Endothelial cell of umbilical vein (primary cell): ENCODE measurements around the gene SREK1IP1. TPM values are rescaled to one million over a fixed set of nuclear protein-coding genes. Genes with fewer than 3 reads are reported as not detected.

Experiments
- BruUV-seq: library from RNA; stranded (reverse); fragments of 400-500 nt; replicated peaks from 2 replicates; lab custom pipeline; 2021; lab: Mats Ljungman, UMichigan
- CTCF ChIA-PET: fragments of 300-600, 350-600 bp; sonication (Branson Sonifier 250); formaldehyde crosslinking; loops from one replicate; lab custom pipeline; 2021; ENCODE audit warnings: antibody characterized with exemption, inconsistent platforms; lab: Charles Lee
- POLR2A ChIA-PET: fragments of 300-600, 350-600 bp; sonication (Branson Sonifier 250); formaldehyde crosslinking; loops from one replicate; lab custom pipeline; 2021; ENCODE audit warnings: antibody characterized with exemption, inconsistent platforms; lab: Charles Lee
- DNase-seq: peaks from one replicate; pipeline ENCODE4 v3.0.0-alpha.2; 2011; ENCODE audit warnings: low read depth, low spot score
- FAIRE-seq: peaks from 2 replicates; lab custom pipeline; 2011; peaks lifted over from hg19 to GRCh38; lab: Jason Lieb, UNC
- H2AFZ ChIP-seq: 2 replicates; pipeline ENCODE4 v1.6.0; 2012; ENCODE audit warnings: low read depth, low read length, control low read depth, inconsistent platforms
- H3K27ac ChIP-seq: 2 replicates; pipeline ENCODE4 v1.5.1; 2011; ENCODE audit warnings: low read depth, mild to moderate bottlenecking, control low read depth, low read length, moderate library complexity; ENCODE audit not compliant: insufficient read depth
- H3K27me3 ChIP-seq, 2 experiments: 2 replicates each; pipeline versions ENCODE4 v1.6.0 to v1.6.1; 2011; ENCODE audit warnings: low read length in 2 of 2, mixed read lengths in 1 of 2; ENCODE audit not compliant: control insufficient read depth in 2 of 2, insufficient read depth in 2 of 2
- H3K36me3 ChIP-seq, 2 experiments: 2 replicates in 1 of 2; 3 replicates in 1 of 2; pipeline ENCODE4 v1.5.1; 2011; ENCODE audit warnings: low read length in 2 of 2, mild to moderate bottlenecking in 1 of 2, moderate library complexity in 1 of 2; ENCODE audit not compliant: control insufficient read depth in 2 of 2, insufficient read depth in 2 of 2; ENCODE audit errors: extremely low read depth in 1 of 2
- H3K4me1 ChIP-seq: 3 replicates; pipeline ENCODE4 v1.5.1; 2011; ENCODE audit warnings: mild to moderate bottlenecking, low read length; ENCODE audit not compliant: control insufficient read depth, insufficient read depth; ENCODE audit errors: extremely low read depth
- H3K4me2 ChIP-seq: 2 replicates; pipeline ENCODE4 v1.6.1; 2011; ENCODE audit warnings: low read length, control low read depth, mixed read lengths; ENCODE audit not compliant: insufficient read depth
- H3K4me3 ChIP-seq, 3 experiments: fragments of 200-600 bp in 1 of 3; sonication (generic), shearing (Covaris generic) in 1 of 3; replicated peaks in 1 of 3; 2 replicates each; pipeline ENCODE4 v1.5.1; 2011 to 2016; ENCODE audit warnings: control low read depth in 3 of 3, low read length in 3 of 3, mild to moderate bottlenecking in 2 of 3, inconsistent platforms in 1 of 3, low read depth in 1 of 3, moderate library complexity in 1 of 3; ENCODE audit not compliant: insufficient read depth in 1 of 3
- H3K79me2 ChIP-seq: 2 replicates; pipeline ENCODE4 v1.6.0; 2012; ENCODE audit warnings: low read length, inconsistent platforms; ENCODE audit not compliant: control insufficient read depth, insufficient read depth
- H3K9ac ChIP-seq: replicated peaks from 2 replicates; pipeline ENCODE3; 2011; ENCODE audit warnings: low read length, control low read depth; ENCODE audit not compliant: insufficient read depth; ENCODE audit errors: extremely low read depth
- H3K9me1 ChIP-seq: replicated peaks from 3 replicates; pipeline ENCODE4 v1.6.0; 2011; ENCODE audit warnings: mild to moderate bottlenecking, low read length; ENCODE audit not compliant: control insufficient read depth, insufficient read depth; ENCODE audit errors: extremely low read depth
- H3K9me3 ChIP-seq: replicated peaks from 2 replicates; pipeline ENCODE4 v1.5.1; 2012; ENCODE audit warnings: low read length, inconsistent platforms; ENCODE audit not compliant: control insufficient read depth, insufficient read depth
- H4K20me1 ChIP-seq: replicated peaks from 2 replicates; pipeline ENCODE3; 2011; ENCODE audit warnings: mild to moderate bottlenecking, low read length; ENCODE audit not compliant: control insufficient read depth, insufficient read depth; ENCODE audit errors: extremely low read depth
- EZH2 ChIP-seq: IDR thresholded peaks from 2 replicates; pipeline ENCODE4 v1.6.1; 2012; ENCODE audit warnings: borderline replicate concordance, low read depth, mild to moderate bottlenecking, moderate library complexity, low read length, inconsistent platforms; ENCODE audit not compliant: severe bottlenecking
- FOS ChIP-seq: IDR thresholded peaks from 2 replicates; pipeline ENCODE4 v1.6.1; 2011; ENCODE audit warnings: mild to moderate bottlenecking, low read length, moderate library complexity, borderline replicate concordance; ENCODE audit not compliant: insufficient read depth
- GATA2 ChIP-seq: IDR thresholded peaks from 2 replicates; pipeline ENCODE4 v1.7.0; 2011; ENCODE audit warnings: low read depth, mild to moderate bottlenecking, moderate library complexity, mixed read lengths, low read length; ENCODE audit not compliant: insufficient read length, insufficient read depth
- JUN ChIP-seq: IDR thresholded peaks from 2 replicates; pipeline ENCODE4 v1.6.1; 2011; ENCODE audit warnings: borderline replicate concordance, low read depth; ENCODE audit not compliant: insufficient read length, insufficient read depth
- MAX ChIP-seq: IDR thresholded peaks from 2 replicates; pipeline ENCODE4 v1.6.1; 2011; ENCODE audit not compliant: insufficient read depth, insufficient read length
- MYC ChIP-seq: IDR thresholded peaks from one replicate; pipeline ENCODE4 v1.6.1; 2011; ENCODE audit warnings: mild to moderate bottlenecking, low read depth, low read length
- POLR2A ChIP-seq: IDR thresholded peaks from 2 replicates; pipeline ENCODE4 v1.6.1; 2012; ENCODE audit warnings: low read depth, mild to moderate bottlenecking, control low read depth, low read length
- POLR2AphosphoS5 ChIP-seq: IDR thresholded peaks from 2 replicates; pipeline ENCODE4 v1.6.1; 2012; ENCODE audit warnings: low read depth, mild to moderate bottlenecking, control low read depth, low read length, moderate library complexity; ENCODE audit not compliant: insufficient read depth
- dilution Hi-C: fragments of 300-500 bp; cut with MboI; formaldehyde crosslinking; loops from one replicate; pipeline ENCODE4 v1.15.0; 2019; ENCODE audit warnings: low sequenced_read_pairs; ENCODE audit not compliant: extremely low pct_ligation_motif_present
- intact Hi-C: fragments of 100-400 bp; cut with micrococcal nuclease; formaldehyde crosslinking; loops from one replicate; pipeline ENCODE4 v1.10.0; 2022
- polyA plus RNA-seq, 4 experiments: library from polyadenylated mRNA; depleted of rRNA in 3 of 4; stranded (reverse) in 3 of 4; unstranded in 1 of 4; fragments of >200 nt; gene quantifications; 2 replicates each; pipeline versions ENCODE4 v1.2.1 to v1.2.3, GENCODE V29; 2011 to 2012; ENCODE audit warnings: missing spikeins in 1 of 4
- total RNA-seq: library from RNA; stranded (reverse); gene quantifications from 2 replicates; pipeline ENCODE4 v1.2.3, GENCODE V29; 2021
- TF ChIP-seq, protein P1 (sequence below), 2 donors: IDR thresholded peaks; 1 replicate in 1 of 2; 2 replicates in 1 of 2; pipeline ENCODE4 v1.5.1; 2011; ENCODE audit warnings: low read length in 2 of 2, mild to moderate bottlenecking in 2 of 2, moderate library complexity in 2 of 2, control low read depth in 1 of 2, inconsistent platforms in 1 of 2, low read depth in 1 of 2; ENCODE audit not compliant: insufficient read depth in 1 of 2; ENCODE audit errors: extremely low read depth in 1 of 2

Gene SREK1IP1
- total and polyA plus RNA-seq, 2 donors (not counting 3 experiments of a cell fraction or from before 2014, with no cell fraction given) = 6.3 to 17.8 TPM

GRCh38 chr5:64685866-64686265 lies 82.6 kb downstream of the SREK1IP1 start:
- dilution Hi-C loops (no loop called here), intact Hi-C loops (no loop called here)
- FAIRE-seq = no peak
- no peak overlapping the region for H3K4me2 ChIP-seq
- no peaks in the 10 kb centered on the region for H3K9me3 ChIP-seq
- no peak overlapping the region for H2AFZ ChIP-seq
- H3K27ac ChIP-seq = no peak overlapping the region
- no peaks in the 10 kb centered on the region for H3K79me2 ChIP-seq
- CTCF ChIA-PET = no interaction called here
- H3K9me1 ChIP-seq = no peaks in the 10 kb centered on the region
- H3K27me3 ChIP-seq = peaks cover 24 to 34% of the 10 kb centered on the region in 2 experiments
- no TSS peak for BruUV-seq
- no peaks in the 10 kb centered on the region for H3K36me3 ChIP-seq
- peaks cover 5% of the 10 kb centered on the region for H3K4me1 ChIP-seq
- POLR2A ChIA-PET = no interaction called here
- H3K4me3 ChIP-seq = no peak overlapping the region
- H4K20me1 ChIP-seq = no peaks in the 10 kb centered on the region
- no peak overlapping the region for H3K9ac ChIP-seq
- no peak for DNase-seq
- TF ChIP-seq MYC (no peak), POLR2AphosphoS5 (no peak)

GRCh38 chr5:64682608-64683007 lies 85.9 kb downstream of the SREK1IP1 start:
- Histone ChIP-seq H3K4me2 (no peak overlapping the region), H3K9me3 (no peaks in the 10 kb centered on the region), H3K9ac (no peak overlapping the region), H3K27ac (no peak overlapping the region), H3K27me3 (peaks cover 6 to 10% of the 10 kb centered on the region in 2 experiments), H3K36me3 (no peaks in the 10 kb centered on the region), H4K20me1 (no peaks in the 10 kb centered on the region), H3K9me1 (no peaks in the 10 kb centered on the region), H3K4me1 (no peaks in the 10 kb centered on the region), H3K79me2 (no peaks in the 10 kb centered on the region), H3K4me3 (no peak overlapping the region), H2AFZ (no peak overlapping the region)
- no peak for TF ChIP-seq MYC
- TF ChIP-seq, protein P1, sequence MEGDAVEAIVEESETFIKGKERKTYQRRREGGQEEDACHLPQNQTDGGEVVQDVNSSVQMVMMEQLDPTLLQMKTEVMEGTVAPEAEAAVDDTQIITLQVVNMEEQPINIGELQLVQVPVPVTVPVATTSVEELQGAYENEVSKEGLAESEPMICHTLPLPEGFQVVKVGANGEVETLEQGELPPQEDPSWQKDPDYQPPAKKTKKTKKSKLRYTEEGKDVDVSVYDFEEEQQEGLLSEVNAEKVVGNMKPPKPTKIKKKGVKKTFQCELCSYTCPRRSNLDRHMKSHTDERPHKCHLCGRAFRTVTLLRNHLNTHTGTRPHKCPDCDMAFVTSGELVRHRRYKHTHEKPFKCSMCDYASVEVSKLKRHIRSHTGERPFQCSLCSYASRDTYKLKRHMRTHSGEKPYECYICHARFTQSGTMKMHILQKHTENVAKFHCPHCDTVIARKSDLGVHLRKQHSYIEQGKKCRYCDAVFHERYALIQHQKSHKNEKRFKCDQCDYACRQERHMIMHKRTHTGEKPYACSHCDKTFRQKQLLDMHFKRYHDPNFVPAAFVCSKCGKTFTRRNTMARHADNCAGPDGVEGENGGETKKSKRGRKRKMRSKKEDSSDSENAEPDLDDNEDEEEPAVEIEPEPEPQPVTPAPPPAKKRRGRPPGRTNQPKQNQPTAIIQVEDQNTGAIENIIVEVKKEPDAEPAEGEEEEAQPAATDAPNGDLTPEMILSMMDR (IDR thresholded peaks at IDR 0.05; ENCODE audit: extremely low read depth in 1 of 2, insufficient read depth in 1 of 2, low read depth in 1 of 2, low read length in 2 of 2) = no peak
- no peak for TF ChIP-seq POLR2A
- TF ChIP-seq FOS = no peak
- no peak for TF ChIP-seq POLR2AphosphoS5
- no peak for TF ChIP-seq GATA2
- no peak for TF ChIP-seq MAX
- no peak for TF ChIP-seq JUN
- TF ChIP-seq EZH2 = no peak
- no TSS peak for BruUV-seq
- intact Hi-C loops = no loop called here
- POLR2A ChIA-PET = interaction anchor here (0.5 kb wide), 1 partner anchor 44 kb away, joined by 4 read pairs; no protein-coding TSS in a partner anchor
- CTCF ChIA-PET = interaction anchor here (1.0 kb wide), 1 partner anchor 85 kb away, joined by 3 read pairs; no protein-coding TSS in a partner anchor
- FAIRE-seq = no peak
- dilution Hi-C loops = no loop called here
- DNase-seq = no peak
